Hematopoietic multipotent progenitor cell (in vitro differentiated cells): ENCODE results near the gene HOXD4. TPM values are rescaled to one million over a fixed set of nuclear protein-coding genes. Genes with fewer than 3 reads are reported as not detected.

Source experiments
- DNase-seq, 3 donors: peaks; one replicate each; pipeline ENCODE4 v3.0.0-alpha.2; 2011 to 2015; ENCODE audit warnings: low read depth in 2 of 3, low spot score in 2 of 3
- total RNA-seq: library from RNA; depleted of rRNA; stranded (reverse); fragments of >200 nt; gene quantifications from one replicate; pipeline ENCODE4 v1.2.3, GENCODE V29; 2012

HOXD4 gene
- total RNA-seq: not detected

- DNase-seq: no peak
Measured at GRCh38 chr2:176151442-176152287, at the start of gene HOXD4. TSS of gene HOXD4 (plus strand) at chr2:176151550. CDS start at chr2:176151634, 84 bp downstream.

- DNase-seq: no peak
Measured at GRCh38 chr2:176101842-176102241, 49.5 kb upstream of the HOXD4 start.

- DNase-seq: no peak
Measured at GRCh38 chr2:176102309-176102866, 49.0 kb upstream of the HOXD4 start.

GRCh38 chr2:176103194-176103593 is 48.2 kb upstream of the HOXD4 start:
- no peak for DNase-seq

GRCh38 chr2:176103742-176104315 is 47.5 kb upstream of the HOXD4 start:
- no peak for DNase-seq

- no peak for DNase-seq
Measured at GRCh38 chr2:176104316-176105077, 46.9 kb upstream of the HOXD4 start.

GRCh38 chr2:176105078-176105729 is 46.1 kb upstream of the HOXD4 start:
- DNase-seq: no peak

GRCh38 chr2:176105730-176106580 is 45.4 kb upstream of the HOXD4 start:
- no peak for DNase-seq

GRCh38 chr2:176106581-176107539 is 44.5 kb upstream of the HOXD4 start, which contains the start of gene HOXD11:
TSS of gene HOXD11 (plus strand) at chr2:176107280. CDS start at chr2:176107356, 76 bp downstream.
- no peak for DNase-seq

GRCh38 chr2:176107731-176108181 is 43.6 kb upstream of the HOXD4 start:
- DNase-seq: no peak

- DNase-seq: no peak
Measured at GRCh38 chr2:176109192-176109901, 42.0 kb upstream of the HOXD4 start.

- DNase-seq: no peak
Measured at GRCh38 chr2:176109946-176110345, 41.4 kb upstream of the HOXD4 start.

GRCh38 chr2:176110415-176111308 is 40.7 kb upstream of the HOXD4 start:
- peak in 1 of 3 donors; percentile 51 for DNase-seq

GRCh38 chr2:176111309-176111663 is 40.1 kb upstream of the HOXD4 start:
- peak in 2 of 3 donors; percentile 67 to 69 for DNase-seq

- no peak for DNase-seq
Measured at GRCh38 chr2:176111846-176112374, 39.4 kb upstream of the HOXD4 start.
